Peyer's patch (tissue), 4 donors: ENCODE data around the gene DRD4.

Experiments used
- CTCF ChIP-seq, 6 experiments: fragments of 450-650 bp in 4 of 6; fragments of 200-600 bp in 2 of 6; sonication (generic) in 1 of 6; IDR thresholded peaks; one replicate each; pipeline ENCODE4 v1.5.1; 2017 to 2019; ENCODE audit warnings: antibody characterized with exemption in 6 of 6, mild to moderate bottlenecking in 3 of 6, moderate library complexity in 1 of 6
- POLR2A ChIP-seq, 2 donors: fragments of 450-650 bp; IDR thresholded peaks; one replicate each; pipeline ENCODE4 v1.5.1; 2017; ENCODE audit warnings: antibody characterized with exemption in 2 of 2, mild to moderate bottlenecking in 2 of 2, moderate library complexity in 2 of 2

DNA sequence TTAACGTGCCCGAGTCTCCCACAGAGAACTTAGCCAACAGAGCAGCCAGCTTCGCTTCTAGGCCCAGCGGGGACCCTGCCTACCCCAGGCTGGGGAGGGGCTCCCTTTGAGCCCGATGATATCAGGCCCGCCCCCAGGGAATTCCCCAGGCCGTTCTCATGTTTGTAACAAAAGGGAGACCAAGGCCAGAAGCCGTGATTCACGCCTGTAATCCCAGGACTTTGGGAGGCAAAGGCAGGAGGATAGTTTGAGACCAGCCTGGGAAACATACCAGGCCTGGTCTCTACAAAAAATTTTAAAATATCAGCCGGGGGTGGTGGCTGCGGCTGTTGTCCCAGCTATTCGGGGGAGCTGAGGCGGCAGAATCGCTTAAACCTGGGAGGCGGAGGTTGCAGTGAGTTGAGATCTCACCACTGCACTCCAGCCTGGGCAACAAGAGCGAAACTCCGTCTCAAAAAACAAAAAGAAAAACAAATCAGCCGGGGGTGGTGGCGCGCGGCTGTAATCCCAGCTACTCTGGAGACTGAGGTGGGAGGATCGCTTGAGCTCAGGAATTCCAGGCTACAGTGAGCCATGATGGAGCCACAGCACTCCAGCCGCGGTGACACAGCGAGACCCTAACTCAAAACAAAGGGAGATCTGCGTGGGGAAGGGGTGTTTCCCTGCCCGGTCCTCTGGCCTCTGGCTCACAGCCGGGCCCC is 1.7 kb downstream of the DRD4 start:
- TF ChIP-seq CTCF (IDR thresholded peaks at IDR 0.05): no peak
- no peak for TF ChIP-seq POLR2A (IDR thresholded peaks at IDR 0.05)
